Activated CD4-positive, alpha-beta T cell treated with anti-CD3 and anti-CD28 coated beads, Interleukin-2, amount 50 U/mL, for 24 hours (primary cell): ENCODE measurements around the gene KLK1.
"Not testable (repeated sequence)": the region's sequence is repeated elsewhere in the genome, so short reads cannot be mapped to it uniquely, and the experiment has no call there.

ENCODE experiments used
- DNase-seq, 2 donors: peaks; one replicate each; pipeline ENCODE4 v3.0.0-alpha.2; 2020; ENCODE audit warnings: low read depth in 1 of 2, low spot score in 1 of 2

KLK1 gene

GRCh38 chr19:50794074-50794875 lies 29.3 kb downstream of the KLK1 start:
- DNase-seq, result no peak

- DNase-seq, result no peak
Measured at GRCh38 chr19:50793558-50794065, 30.0 kb downstream of the KLK1 start.

- DNase-seq, result no peak
Measured at GRCh38 chr19:50792272-50793250, 31.0 kb downstream of the KLK1 start.

GRCh38 chr19:50791594-50792271 lies 31.9 kb downstream of the KLK1 start:
- no peak for DNase-seq

- no peak for DNase-seq
Measured at GRCh38 chr19:50790922-50791467, 32.6 kb downstream of the KLK1 start.

GRCh38 chr19:50790396-50790795 lies 33.2 kb downstream of the KLK1 start, which contains the start of gene ACP4:
TSS of gene ACP4 (plus strand) at chr19:50790415. CDS start at chr19:50790415, 0 bp downstream.
- DNase-seq, result no peak

GRCh38 chr19:50785329-50785728 lies 38.3 kb downstream of the KLK1 start:
- DNase-seq, result no peak

GRCh38 chr19:50784710-50785109 lies 38.9 kb downstream of the KLK1 start:
- no peak for DNase-seq

- not testable (repeated sequence) for DNase-seq
Measured at GRCh38 chr19:50783848-50784152, 39.8 kb downstream of the KLK1 start.

GRCh38 chr19:50780753-50781435 lies 42.7 kb downstream of the KLK1 start:
- no peak for DNase-seq

GRCh38 chr19:50779504-50780457 lies 43.8 kb downstream of the KLK1 start:
- DNase-seq, result no peak

- DNase-seq, result no peak
Measured at GRCh38 chr19:50778906-50779430, 44.6 kb downstream of the KLK1 start.

GRCh38 chr19:50777830-50778303 lies 45.7 kb downstream of the KLK1 start:
- DNase-seq, result no peak

- DNase-seq, result no peak
Measured at GRCh38 chr19:50777261-50777660, 46.3 kb downstream of the KLK1 start.

GRCh38 chr19:50776131-50776530 lies 47.5 kb downstream of the KLK1 start:
- no peak for DNase-seq

- not testable (repeated sequence) for DNase-seq
Measured at GRCh38 chr19:50773454-50773853, 50.1 kb downstream of the KLK1 start.

GRCh38 chr19:50772912-50773311 lies 50.7 kb downstream of the KLK1 start:
- DNase-seq, result not testable (repeated sequence)

GRCh38 chr19:50772476-50772875 lies 51.1 kb downstream of the KLK1 start:
- no peak for DNase-seq

- DNase-seq, result no peak
Measured at GRCh38 chr19:50770888-50771287, 52.7 kb downstream of the KLK1 start.
